ENCODE data around the gene LGI1.

Gene LGI1

GRCh38 chr10:93754761-93755160, 3.0 kb upstream of the LGI1 start:
- no peaks in the 10 kb centered on the region for H3K4me1 ChIP-seq (ENCODE audit: low read depth, poor library complexity, severe bottlenecking)
- no peaks in the 10 kb centered on the region for H3K27me3 ChIP-seq (ENCODE audit: insufficient read depth, low read depth)
- no peaks in the 10 kb centered on the region for H3K36me3 ChIP-seq (ENCODE audit: insufficient read depth)
- TF ChIP-seq, protein P1, sequence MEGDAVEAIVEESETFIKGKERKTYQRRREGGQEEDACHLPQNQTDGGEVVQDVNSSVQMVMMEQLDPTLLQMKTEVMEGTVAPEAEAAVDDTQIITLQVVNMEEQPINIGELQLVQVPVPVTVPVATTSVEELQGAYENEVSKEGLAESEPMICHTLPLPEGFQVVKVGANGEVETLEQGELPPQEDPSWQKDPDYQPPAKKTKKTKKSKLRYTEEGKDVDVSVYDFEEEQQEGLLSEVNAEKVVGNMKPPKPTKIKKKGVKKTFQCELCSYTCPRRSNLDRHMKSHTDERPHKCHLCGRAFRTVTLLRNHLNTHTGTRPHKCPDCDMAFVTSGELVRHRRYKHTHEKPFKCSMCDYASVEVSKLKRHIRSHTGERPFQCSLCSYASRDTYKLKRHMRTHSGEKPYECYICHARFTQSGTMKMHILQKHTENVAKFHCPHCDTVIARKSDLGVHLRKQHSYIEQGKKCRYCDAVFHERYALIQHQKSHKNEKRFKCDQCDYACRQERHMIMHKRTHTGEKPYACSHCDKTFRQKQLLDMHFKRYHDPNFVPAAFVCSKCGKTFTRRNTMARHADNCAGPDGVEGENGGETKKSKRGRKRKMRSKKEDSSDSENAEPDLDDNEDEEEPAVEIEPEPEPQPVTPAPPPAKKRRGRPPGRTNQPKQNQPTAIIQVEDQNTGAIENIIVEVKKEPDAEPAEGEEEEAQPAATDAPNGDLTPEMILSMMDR (conservative IDR thresholded peaks at IDR 0.05; ENCODE audit: low read depth, low read length): no peak
- no peaks in the 10 kb centered on the region for H3K79me2 ChIP-seq (ENCODE audit: insufficient read depth, low read depth)
- no peak overlapping the region for H3K27ac ChIP-seq
- no peak overlapping the region for H3K9ac ChIP-seq
- H3K4me2 ChIP-seq: no peak overlapping the region
- no peak overlapping the region for H2AFZ ChIP-seq (ENCODE audit: low read depth)
- H3K4me3 ChIP-seq (IDR thresholded peaks at IDR 0.05; ENCODE audit: insufficient read depth, low read depth, low read length): no peak overlapping the region
- no peaks in the 10 kb centered on the region for H4K20me1 ChIP-seq (ENCODE audit: insufficient read depth)

DNA sequence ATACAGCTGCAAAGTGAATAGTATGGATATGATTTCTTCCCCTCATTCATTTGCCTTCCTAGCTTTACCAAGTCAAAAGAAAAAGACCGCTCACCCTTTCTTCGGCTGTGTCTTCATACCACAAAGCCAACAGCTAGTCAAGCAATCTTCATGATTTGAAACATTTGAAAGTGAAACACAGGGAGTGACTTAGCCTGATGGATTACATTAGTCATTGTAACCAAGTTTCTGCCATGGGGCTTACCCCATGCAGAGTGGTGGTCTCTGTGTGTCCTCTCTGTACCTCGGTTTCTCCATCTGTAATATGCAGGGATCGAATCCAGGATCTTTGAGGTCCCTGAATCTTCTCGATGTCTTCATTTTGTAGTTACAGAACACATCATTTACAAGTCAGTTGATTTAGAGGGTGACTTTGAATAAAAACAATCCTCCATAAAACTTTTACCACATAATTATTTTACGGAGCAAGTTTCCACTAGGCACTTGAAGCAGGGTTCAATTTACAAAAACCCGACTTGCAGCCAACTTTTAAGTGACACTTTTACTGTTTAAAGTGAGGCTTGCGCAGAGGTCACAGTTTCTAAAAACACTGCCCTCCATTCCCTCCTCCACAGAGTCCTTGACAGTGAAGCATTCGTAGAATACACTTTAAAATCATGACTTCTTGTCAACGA, 2.2 kb upstream of the LGI1 start:
- Histone ChIP-seq H3K4me1 (ENCODE audit: low read depth, poor library complexity, severe bottlenecking) (no peaks in the 10 kb centered on the region), H4K20me1 (ENCODE audit: insufficient read depth) (no peaks in the 10 kb centered on the region), H3K9ac (no peak overlapping the region), H3K4me3 (IDR thresholded peaks at IDR 0.05; ENCODE audit: insufficient read depth, low read depth, low read length) (no peak overlapping the region), H3K27me3 (ENCODE audit: insufficient read depth, low read depth) (no peaks in the 10 kb centered on the region), H3K27ac (no peak overlapping the region), H2AFZ (ENCODE audit: low read depth) (no peak overlapping the region), H3K36me3 (ENCODE audit: insufficient read depth) (no peaks in the 10 kb centered on the region), H3K79me2 (ENCODE audit: insufficient read depth, low read depth) (no peaks in the 10 kb centered on the region), H3K4me2 (no peak overlapping the region)
- TF ChIP-seq, protein P1 (conservative IDR thresholded peaks at IDR 0.05; ENCODE audit: low read depth, low read length): no peak

GRCh38 chr10:93756118-93756517, 1.6 kb upstream of the LGI1 start:
- TF ChIP-seq, protein P1 (conservative IDR thresholded peaks at IDR 0.05; ENCODE audit: low read depth, low read length): no peak
- Histone ChIP-seq H3K27ac (no peak overlapping the region), H3K4me3 (IDR thresholded peaks at IDR 0.05; ENCODE audit: insufficient read depth, low read depth, low read length) (no peak overlapping the region), H3K27me3 (ENCODE audit: insufficient read depth, low read depth) (no peaks in the 10 kb centered on the region), H2AFZ (ENCODE audit: low read depth) (no peak overlapping the region), H3K36me3 (ENCODE audit: insufficient read depth) (no peaks in the 10 kb centered on the region), H3K9ac (no peak overlapping the region), H3K4me1 (ENCODE audit: low read depth, poor library complexity, severe bottlenecking) (no peaks in the 10 kb centered on the region), H4K20me1 (ENCODE audit: insufficient read depth) (no peaks in the 10 kb centered on the region), H3K4me2 (no peak overlapping the region), H3K79me2 (ENCODE audit: insufficient read depth, low read depth) (no peaks in the 10 kb centered on the region)

DNA sequence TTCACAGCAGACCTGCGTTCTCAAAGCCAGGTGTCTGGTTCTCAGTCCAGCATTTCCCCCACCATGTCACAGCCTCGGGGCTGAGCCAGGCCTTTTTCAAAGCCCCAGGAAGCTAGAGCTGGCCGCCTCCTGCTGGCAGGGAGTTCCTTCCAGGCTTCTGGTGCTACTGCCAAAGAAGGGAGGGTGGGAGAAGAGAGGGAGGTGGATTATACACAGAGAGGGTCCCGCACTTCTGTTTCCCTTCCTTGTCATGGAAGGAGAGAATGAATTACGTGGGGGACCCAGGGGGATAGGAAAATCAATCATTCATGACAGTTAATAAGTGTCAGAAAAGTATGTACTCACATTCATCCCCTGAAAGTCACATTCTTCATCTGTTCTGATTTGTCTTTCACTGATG, 600 bp upstream of the LGI1 start:
- TF ChIP-seq, protein P1 (conservative IDR thresholded peaks at IDR 0.05; ENCODE audit: low read depth, low read length): no peak
- Histone ChIP-seq H3K4me3 (IDR thresholded peaks at IDR 0.05; ENCODE audit: insufficient read depth, low read depth, low read length) (no peak overlapping the region), H3K4me1 (ENCODE audit: low read depth, poor library complexity, severe bottlenecking) (no peaks in the 10 kb centered on the region), H2AFZ (ENCODE audit: low read depth) (no peak overlapping the region), H3K9ac (no peak overlapping the region), H3K27ac (no peak overlapping the region), H3K36me3 (ENCODE audit: insufficient read depth) (no peaks in the 10 kb centered on the region), H3K79me2 (ENCODE audit: insufficient read depth, low read depth) (no peaks in the 10 kb centered on the region), H3K4me2 (no peak overlapping the region), H4K20me1 (ENCODE audit: insufficient read depth) (no peaks in the 10 kb centered on the region), H3K27me3 (ENCODE audit: insufficient read depth, low read depth) (no peaks in the 10 kb centered on the region)
